ENCODE results near the gene CRY2.

GRCh38 chr11:45853332-45854219 is 6.3 kb downstream of the CRY2 start:
- TF ChIP-seq POLR2AphosphoS5 (IDR thresholded peaks at IDR 0.05) (no peak), POLR2A (IDR thresholded peaks at IDR 0.05) (no peak)
- TF ChIP-seq, protein P1, sequence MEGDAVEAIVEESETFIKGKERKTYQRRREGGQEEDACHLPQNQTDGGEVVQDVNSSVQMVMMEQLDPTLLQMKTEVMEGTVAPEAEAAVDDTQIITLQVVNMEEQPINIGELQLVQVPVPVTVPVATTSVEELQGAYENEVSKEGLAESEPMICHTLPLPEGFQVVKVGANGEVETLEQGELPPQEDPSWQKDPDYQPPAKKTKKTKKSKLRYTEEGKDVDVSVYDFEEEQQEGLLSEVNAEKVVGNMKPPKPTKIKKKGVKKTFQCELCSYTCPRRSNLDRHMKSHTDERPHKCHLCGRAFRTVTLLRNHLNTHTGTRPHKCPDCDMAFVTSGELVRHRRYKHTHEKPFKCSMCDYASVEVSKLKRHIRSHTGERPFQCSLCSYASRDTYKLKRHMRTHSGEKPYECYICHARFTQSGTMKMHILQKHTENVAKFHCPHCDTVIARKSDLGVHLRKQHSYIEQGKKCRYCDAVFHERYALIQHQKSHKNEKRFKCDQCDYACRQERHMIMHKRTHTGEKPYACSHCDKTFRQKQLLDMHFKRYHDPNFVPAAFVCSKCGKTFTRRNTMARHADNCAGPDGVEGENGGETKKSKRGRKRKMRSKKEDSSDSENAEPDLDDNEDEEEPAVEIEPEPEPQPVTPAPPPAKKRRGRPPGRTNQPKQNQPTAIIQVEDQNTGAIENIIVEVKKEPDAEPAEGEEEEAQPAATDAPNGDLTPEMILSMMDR (IDR thresholded peaks at IDR 0.05), result no peak
